GM19455 (cell line): ENCODE measurements around the gene PPP6R3.

Source experiments
- ATAC-seq: cut with Tn5 transposase; IDR thresholded peaks from one replicate; pipeline ENCODE4 v1.9.1; 2021; ENCODE audit not compliant: unreplicated experiment

PPP6R3 gene

DNA sequence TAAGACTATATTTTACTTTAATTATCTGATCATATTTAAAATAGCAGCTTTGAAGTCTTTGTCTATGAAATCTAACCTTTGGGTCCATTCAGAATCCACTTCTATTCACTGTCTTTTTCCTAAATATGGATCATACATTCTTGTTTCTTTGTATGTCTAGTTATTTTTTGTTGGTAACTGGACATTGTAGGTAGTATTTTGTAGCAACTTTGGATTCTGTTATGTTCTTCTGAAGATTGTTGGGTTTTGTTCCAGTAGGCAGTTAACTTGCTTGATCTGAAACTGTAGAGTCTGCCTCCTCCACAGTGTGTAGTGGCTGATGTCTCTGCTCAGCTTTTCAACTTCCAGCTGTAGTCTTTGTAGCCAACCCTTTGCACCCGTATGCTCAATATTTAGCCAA lies 186.3 kb downstream of the PPP6R3 start:
- no peak for ATAC-seq

DNA sequence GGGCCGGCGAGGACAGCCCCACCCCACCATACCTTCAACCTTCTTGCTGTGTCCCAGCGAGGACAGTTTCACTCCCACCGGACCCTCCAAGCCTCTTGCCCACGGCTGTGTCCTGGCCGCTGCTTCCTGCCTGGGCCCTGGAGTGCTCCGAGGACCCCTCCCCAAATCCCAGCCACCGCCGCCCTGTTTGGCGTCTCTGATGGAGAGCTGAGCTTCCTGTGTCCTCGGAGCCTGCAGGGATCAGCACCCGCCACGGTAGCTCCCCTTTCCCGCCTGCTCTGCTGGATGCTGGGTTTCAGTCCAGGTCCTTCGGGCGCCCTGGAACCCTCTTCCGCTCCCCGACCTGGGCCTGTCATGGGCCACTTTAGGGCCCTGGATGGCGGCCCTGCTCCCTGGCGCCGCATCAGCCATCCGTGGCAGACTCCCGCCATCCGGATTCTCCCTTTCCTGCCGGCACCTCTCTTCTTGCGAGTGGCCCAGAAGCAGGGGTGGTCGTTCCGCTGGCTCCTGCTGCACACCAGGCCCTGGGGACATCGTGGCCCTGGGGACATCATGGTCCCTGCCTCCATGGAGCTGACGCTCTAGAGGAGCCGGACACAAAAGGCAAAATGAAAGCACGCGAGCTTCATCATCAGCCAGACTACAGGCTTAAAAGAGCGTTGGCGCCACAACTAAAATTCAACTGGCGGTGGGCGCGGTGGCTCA lies 189.5 kb downstream of the PPP6R3 start:
- no peak for ATAC-seq

DNA sequence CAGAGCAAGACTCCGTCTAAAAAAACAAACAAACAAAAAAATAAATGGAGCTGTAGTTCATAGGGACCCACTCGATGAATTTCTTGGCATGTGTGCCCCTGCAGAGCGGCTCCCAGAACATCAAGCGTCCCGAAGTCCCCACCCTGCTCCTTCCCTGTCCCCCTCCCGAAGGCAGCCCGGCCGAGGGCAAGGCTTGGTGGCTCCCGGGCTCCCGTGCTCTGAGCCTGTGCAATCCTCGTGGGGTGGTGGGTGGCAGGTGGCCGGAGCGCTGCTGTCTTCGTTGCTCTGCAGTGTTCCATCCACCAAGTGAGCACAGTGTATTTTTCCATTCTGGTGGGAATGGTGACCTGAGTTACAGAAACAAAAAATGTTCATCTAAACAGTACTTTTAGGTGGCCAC lies 190.2 kb downstream of the PPP6R3 start:
- ATAC-seq: no peak

DNA sequence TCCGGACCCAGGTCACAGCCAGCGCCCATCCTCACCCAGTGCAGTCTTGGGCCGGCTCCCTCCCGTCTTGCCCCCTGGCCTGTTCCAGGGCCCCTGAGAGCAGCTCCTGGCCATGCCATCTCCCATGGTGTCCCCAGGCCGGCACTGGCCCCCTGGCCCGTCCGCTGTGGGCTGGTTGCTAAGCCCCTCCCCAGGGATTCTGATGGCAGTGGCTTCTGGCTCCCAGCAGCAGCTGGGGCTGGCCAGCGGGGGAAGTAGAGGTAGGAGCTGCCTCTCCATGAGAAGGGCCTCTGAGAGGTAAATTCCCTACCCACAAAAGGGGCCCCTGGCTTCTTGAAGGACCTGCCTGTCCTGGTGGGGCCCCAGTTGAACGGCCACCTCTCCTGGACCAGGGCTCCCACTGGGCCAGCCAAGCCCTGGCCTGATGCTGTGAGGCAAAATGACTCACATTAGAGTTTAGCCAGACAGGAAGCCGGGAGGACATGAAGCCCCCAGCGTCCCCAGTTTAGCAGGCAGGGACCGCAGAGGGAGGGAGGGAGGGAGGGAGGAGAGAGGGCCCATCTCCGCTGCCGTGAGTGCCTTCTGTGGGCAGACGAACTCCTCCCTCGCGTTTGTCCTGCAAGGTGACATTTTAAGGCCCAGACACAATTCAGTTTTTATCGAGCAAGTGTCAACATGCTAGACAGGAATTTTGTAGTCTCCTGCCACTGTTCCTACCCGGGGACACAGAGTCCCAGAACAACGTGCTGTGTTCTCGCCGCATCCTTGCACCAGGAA lies 190.8 kb downstream of the PPP6R3 start:
- no peak for ATAC-seq

DNA sequence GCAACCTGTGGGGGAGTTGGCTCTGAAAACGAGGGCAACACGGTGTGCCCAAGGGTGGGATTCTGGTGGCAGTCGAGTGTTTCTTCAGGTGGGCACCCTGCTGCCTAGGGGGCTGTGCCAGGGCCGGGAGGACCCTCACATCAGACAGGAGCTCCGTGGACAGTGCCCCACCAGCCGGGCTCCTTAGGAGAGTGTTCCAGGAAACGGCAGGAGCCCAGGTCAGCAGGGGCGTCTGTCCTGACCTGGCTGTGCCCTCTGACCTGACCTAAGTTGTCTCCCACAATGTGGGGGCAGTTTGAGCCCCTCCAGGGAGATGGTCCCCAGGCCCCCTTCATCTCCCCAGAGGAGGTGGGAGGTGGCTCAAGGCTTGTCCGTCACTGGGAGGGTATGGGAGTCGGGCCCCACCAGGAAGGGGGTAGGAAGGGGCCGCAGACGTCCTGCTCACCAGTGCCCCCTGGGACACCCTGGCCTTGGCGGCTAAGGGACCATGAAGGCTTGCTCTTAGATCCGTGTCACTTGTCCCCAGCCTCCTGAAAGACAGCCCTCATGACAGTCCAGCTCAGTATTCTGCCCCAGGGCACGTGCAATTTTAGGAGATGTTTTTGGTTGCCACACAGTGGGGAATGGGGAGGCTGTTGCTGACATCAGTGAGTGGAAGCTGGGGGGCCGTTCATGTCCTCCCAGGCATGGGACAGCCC lies 191.6 kb downstream of the PPP6R3 start:
- ATAC-seq: no peak

DNA sequence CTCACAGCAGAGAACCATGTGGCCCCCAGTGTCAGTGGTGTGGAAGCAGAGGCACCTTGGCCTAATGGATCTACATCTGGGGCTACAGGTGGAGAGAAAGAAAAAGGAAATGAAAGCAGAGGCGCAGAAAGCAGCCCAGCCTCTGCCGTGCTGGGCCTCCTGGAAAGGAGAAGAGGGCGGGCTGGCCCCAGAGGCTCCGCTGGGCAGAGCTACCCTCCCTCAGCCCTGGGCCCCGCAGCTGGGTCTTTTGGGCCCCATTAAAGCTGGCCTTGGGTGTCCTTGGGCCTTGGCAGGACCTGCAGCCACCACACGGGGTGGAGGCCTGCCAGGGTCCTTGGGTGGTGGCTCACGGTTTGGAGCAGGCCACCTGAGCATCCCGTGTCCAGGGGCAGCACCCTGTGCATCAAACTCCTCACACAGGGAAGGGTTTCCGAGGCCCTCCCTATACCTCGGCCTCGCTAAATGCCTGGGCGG lies 192.2 kb downstream of the PPP6R3 start:
- no peak for ATAC-seq

DNA sequence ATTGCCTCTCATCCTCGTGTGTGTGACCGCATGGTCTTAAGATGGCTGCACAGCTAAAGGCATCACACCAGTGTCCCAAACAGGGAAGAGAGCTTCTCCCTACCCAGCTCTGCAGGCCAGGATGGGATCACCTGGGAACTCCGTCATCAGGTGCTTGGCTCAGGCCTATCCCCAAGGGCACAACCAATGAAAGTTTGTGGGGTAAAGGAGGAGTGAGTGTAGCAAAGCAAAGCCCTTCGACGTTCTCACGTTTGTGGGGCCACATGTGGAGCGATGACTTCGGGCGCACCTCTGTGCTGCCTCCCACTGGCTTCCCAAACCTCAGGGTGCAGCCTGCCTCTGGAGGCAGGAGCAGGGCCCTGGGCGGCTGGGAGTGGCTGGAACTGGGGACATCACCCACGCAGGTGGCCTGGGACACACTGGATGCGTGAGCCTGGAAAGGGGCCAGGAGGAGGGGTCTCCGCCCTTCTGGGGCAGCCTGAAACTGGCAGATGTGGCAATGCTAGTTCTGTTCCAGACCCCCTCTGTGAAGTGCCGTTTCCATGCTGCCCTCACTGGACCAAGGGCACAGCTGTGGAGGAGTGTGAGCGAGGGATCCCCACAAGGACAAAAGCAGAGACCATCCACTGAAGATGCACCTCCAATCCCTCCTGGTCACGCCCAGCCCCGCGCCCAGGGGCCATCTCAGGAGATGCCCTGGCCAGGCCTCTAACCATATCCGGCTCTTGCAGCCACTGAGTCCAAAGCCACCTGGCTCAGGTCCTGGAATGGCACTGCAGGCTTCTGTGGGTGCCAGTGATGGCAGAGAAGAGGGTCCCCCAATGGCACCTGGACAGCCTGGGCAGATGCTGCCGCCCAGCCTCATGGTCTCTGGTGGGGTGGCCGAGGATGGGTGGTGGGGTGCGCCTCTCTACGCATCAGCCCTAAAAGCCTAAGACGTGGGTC lies 193.2 kb downstream of the PPP6R3 start:
- no peak for ATAC-seq

DNA sequence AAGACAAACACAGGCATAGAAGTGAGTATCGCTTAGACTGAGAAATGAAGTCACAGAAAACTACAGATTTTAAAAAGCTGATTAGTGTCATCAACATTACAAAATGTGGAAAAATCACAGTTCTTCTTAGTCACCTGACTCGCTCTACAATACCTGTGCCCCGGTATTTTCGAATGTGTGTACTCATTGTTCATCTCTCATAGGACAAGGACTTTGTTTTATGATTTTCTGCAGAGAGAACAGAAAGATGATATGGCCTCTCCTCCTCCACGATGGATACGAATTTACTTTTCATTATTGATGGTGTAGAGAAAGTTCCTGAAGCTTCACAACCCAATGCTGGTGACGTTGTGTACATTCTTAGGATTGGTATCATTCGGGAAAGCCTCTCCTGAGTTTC lies 194.4 kb downstream of the PPP6R3 start:
- ATAC-seq: no peak

DNA sequence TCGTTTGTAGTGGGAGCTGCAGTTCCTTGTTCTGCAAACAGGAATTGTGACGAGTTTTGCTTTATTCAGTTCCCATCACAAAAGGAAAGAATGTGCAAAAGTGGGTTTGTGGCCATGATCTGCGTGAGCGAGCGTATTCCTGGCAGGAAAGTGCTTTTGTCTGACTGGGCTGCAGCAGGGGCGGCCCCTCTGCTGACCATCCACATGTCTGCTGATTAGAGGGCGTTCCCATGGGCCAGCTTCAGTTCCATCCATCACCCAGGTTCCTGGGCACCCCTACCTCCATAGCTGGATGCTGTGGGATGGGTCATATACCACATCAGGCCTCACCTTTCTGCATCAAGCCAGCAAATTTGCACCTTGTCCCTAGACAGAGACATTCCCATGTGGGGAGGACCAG lies 194.9 kb downstream of the PPP6R3 start:
- no peak for ATAC-seq

DNA sequence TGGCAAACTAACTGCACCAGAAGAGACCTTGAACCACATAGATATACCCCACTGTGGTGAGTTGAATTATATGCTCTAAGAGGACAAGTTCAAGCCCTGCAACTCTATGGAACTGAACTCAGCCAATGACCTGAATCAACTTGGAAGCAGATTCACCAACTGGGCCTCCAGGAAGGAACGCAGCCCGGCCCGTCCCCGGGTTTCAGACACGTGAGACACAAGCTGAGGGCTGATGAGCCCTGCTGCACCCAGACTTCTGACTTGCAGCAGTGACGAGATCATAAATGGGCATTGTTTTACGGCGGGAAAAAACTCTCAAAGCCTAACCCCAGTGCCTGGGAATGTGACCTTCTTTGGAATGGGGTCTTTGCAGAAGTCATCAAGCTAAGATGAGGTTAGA lies 195.3 kb downstream of the PPP6R3 start:
- ATAC-seq: no peak

DNA sequence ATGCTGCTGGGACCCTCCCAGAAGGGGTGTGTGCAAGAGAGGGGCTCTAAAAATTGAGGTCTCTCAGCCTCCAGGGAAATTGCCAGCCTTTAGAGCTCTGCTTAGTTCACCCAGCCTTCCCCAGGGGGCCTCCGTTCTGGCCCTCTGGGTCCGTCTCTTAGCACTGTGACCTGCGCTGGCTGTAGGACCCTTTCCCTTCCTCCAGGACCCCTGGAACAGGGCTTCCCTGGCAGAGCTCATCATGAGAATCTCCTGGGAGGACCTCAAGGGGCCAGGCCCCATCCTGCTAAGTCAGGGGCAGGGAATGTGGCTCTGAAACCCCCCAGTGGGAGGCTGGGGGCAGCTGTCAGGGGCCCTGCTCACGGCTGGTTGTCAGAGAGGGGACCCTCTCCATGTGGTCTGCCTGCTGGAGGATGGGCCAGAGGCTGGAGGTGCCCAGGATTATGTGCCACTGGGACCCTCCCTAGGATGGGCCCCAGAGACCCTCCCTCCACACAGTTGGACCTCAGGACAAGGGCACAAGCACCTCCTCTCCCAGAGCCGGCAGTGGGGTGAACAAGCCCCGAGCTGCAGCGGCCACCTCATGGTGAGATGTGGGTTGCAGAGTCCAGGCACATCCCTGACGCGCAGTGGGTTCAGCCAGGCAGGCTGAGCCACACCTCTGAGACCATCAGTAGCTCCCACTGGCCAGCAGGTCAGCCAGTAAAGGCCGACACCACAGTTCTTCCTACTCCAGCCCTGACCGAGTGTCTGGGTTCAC lies 196.6 kb downstream of the PPP6R3 start:
- ATAC-seq: no peak

DNA sequence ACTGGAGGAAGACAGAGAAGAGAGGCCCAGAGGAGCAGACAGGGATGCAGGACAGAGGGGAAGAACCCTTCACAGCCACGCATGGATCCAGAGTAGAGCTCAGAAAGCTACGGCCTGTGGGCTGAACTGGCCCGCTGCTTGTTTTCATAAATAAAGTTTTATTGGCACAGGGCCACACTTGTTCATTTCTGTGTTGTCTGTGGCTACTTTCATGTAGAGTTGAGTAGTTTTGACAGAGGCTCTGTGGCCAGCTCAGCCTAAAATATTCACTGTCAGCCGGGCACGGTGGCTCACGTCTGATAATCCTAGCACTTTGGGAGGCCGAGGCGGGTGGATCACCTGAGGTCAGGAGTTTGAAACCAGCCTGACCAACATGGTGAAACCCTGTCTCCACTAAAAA lies 197.5 kb downstream of the PPP6R3 start:
- no peak for ATAC-seq

DNA sequence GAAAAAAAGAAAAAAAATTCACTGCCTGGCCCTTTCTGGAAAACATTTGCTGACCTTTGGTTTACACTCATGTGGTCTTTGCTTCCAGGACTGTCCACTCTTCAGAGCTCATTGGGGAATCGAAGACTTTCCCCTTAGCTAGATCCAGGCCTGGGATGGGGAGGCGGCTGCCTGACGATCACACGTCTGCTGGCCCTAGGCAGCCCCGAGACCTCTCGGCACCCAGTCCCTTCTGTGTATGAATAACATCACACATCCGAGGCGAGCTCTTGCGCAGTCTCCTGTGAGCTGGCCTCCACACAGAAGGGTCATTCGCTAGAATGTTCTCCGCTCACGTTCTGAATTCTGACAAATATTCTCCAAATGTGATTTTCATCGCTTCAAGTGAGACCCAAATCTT lies 198.1 kb downstream of the PPP6R3 start:
- ATAC-seq: no peak

DNA sequence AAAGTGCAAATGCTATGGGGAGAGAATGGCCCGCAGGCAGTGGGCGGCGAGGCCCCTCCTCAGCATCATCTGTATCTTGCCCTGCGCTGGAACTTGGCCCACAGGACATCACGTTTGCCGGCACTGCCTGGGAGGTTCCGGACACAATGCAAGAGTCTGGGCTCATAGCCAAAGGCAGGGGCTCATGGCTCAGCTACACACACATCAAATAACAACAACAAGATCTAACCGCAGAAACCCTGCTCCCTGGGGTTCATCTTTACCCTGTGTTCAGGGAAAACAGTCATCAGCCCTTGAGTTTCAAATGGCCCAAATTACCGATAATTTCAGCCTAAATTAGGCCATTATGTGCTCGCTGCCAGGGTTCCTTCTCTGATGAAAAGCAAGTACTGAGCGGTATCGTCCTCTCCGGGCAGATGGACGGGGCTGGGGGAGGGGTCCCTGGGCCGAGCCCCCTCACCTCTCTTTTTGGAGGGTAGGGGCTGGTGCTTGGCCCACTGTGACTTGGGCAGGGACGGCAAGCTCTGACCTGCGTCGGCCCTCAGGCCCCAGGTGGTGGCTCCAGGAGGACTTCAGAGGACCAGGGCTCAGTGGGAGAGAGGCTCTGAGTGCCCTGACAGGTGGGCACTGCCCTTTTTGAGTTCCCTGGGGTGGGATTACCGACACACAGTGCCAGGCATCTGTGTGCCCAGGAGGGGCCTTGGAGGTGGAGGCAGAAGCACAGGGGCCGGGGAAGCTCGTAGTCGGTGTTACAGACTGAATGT lies 198.8 kb downstream of the PPP6R3 start:
- no peak for ATAC-seq

DNA sequence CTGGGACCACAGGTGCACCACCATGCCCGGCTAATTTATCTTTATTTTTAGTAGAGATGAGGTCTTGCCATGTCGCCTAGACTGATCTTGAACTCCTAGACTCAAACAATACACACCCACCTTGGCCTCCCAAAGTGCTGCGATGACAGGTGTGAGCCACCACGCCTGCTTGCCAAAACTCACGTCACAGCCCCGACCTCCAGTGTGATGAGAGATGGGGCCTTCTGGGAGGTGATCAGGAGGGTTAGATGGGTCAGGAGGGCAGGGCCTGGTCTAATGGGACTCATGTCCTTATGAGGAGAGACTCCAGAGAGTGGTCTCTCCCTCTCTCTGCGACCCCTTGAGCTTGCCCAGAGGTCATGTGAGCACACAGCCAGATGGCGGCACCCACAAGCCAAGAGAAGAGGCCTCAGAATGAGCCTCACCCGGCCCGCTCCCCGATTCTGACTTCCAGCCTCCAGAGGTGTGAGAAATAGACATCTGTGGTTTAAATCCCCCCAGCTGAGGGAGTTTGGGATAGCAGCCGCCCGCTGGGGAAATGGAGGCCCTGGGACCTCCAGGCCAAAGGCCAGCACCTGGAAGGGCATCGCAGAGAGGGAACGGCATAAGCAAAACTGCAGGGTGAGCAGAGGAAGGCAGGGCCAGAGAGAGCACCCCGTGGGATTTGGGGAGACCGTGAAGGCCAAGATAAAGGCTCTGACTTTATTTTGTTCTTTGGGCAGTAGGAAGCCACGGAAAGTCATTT lies 199.7 kb downstream of the PPP6R3 start:
- ATAC-seq: no peak

DNA sequence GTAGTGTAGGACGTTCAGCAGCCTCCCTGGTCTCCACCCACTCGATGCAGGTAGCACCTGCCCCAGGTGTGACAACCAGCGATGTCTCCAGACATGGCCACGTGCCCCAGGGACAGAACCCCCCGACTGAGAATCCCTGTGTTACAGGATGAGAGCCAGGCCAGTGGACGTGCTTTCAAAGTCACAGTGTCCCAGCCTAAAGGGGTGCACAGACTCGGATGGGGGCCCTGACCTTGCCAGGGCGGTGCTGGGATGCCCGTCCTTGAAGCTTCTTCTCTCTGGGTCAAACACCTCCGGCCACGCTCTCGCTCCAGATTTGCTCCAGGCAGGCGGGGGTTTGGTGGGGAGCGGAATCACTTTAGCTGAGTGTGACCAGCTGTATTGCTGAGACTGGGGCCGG lies 200.5 kb downstream of the PPP6R3 start:
- no peak for ATAC-seq

DNA sequence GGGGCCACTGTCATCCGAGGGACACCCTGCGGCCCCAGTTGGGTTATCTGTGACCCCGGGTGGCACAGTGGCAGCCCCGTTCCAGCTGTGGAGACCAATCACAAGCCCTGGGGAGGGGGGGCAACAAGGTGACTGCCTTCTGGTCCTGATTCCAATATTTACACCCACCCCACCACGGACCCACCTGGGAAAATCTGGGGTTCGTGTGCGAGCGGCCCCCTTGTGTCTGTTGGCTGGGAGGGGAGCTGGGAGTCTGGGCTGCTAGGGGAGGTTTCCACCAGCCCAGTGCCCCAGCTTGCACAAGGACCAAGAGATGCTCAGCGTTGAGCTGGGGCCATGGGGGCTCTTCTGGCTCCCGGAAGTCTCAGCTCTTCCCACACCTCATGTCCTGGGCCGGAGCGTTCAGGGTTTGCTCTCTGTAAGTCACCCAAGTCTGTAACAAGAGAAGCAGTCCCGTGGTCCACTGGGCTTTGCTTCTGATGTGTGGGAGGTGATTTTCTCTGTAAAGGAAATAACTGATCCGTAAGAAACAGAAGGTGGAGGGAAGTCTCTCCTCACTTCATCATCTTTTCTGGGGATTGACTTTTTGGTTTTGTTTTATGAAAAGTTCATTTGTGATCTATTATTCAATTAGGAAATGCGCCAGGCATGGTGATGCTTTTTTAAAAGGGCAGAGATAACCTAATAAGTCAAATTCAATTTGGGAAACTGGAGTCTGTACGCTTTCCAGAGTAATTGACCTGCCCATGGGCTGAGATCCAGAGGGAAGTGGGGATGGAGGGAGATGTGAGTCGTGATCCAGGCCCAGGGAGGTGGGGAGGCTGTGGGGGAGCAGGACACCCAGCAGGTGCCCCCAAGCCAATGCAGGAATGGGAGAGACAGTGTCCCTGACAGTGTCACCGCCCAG lies 201.4 kb downstream of the PPP6R3 start:
- ATAC-seq: no peak
